Fibroblast of mammary gland (primary cell): Measurements from ENCODE around the gene NMRK2.

Source experiments
- DNase-seq: peaks from one replicate; pipeline ENCODE4 v3.0.0-alpha.2; 2010; ENCODE audit warnings: low read depth
- H3K4me3 ChIP-seq: 2 replicates; pipeline ENCODE4 v1.5.1; 2011; ENCODE audit warnings: low read depth, mild to moderate bottlenecking, low read length, moderate library complexity; ENCODE audit not compliant: control insufficient read depth
- CTCF ChIP-seq: conservative IDR thresholded peaks from 2 replicates; pipeline ENCODE4 v1.5.1; 2011; ENCODE audit warnings: low read depth, low read length, inconsistent platforms; ENCODE audit not compliant: control insufficient read depth, insufficient read depth

NMRK2 gene

DNA sequence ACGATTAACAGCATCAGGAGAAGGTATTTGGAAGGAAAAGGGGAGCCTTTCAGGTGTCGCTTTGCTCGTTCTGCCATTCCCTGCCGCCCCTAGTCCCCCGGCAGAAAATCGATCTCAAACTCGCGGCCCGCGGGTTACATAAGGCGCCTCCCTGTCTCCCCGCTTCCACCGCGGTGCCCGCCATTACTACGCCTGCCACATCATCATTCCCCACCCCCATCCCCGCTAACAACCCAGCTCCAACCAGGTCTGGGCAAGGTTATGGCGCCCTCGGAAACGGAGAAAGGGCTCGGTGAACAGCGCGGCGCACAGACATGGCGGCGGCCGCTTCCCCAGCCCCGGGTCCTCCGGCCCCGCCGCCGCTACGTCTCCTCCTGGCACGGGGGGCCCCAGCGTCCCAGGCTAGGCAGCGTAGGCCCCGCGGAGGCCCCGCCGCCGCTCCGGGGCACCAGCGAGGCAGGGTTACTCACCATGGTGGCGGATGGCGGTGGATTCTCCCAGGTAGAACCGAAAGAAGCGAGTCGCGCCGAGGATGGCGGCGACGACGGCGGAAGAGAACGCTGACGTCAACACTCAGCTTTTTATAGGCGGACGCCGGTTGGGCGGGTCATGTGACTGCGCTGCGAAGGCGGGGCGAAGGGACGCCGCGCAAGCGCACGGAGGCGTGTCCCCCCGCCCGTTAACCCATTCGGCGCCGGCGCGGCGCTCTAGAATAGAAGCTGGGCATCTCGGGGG is 52.2 kb downstream of the NMRK2 start, which contains the start of gene EEF2:
Gene EEF2 (minus strand): TSS at position 556 of the 735 bp plus-strand sequence. CDS start 83 bp downstream, at position 473.
- no peak for TF ChIP-seq CTCF
- H3K4me3 ChIP-seq = peak within 1 kb of the TSS; percentile 91
- peak; percentile 85 for DNase-seq

DNA sequence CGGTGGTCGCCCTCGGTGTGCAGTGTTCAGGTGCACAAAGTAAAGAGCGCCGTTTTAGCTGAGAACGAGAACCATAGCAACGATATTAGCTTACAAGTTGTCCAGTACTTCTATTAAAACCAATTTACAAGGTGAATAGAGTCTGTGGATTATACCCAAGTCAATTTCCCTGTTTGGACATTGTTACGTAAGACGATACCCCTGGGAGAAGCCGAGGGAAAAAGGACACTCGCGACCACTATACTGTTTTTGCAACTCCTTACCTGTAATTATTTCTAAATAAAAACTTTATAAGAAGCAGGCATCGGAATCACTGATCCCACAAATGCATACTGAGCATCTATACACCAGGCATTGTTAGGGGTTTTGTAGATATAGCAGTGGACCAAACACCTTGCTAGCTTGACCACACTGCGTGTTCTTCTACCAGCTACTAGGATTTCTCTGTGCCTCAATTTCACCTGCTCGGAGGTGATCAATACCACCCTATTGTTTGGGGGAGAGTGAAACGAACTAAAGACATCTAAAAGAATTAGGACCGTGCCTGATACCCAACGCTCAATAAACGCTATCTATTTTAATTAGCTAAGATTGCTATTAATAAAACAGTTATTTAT is 52.9 kb downstream of the NMRK2 start:
- TF ChIP-seq CTCF = no peak
- H3K4me3 ChIP-seq = peak overlapping the region; percentile 32
- DNase-seq = no peak

- DNase-seq = peak; percentile 81
- TF ChIP-seq CTCF = peak; percentile 60
- H3K4me3 ChIP-seq = peak overlapping the region; percentile 32
Measured at GRCh38 chr19:3986260-3987041, 53.6 kb downstream of the NMRK2 start.

DNA sequence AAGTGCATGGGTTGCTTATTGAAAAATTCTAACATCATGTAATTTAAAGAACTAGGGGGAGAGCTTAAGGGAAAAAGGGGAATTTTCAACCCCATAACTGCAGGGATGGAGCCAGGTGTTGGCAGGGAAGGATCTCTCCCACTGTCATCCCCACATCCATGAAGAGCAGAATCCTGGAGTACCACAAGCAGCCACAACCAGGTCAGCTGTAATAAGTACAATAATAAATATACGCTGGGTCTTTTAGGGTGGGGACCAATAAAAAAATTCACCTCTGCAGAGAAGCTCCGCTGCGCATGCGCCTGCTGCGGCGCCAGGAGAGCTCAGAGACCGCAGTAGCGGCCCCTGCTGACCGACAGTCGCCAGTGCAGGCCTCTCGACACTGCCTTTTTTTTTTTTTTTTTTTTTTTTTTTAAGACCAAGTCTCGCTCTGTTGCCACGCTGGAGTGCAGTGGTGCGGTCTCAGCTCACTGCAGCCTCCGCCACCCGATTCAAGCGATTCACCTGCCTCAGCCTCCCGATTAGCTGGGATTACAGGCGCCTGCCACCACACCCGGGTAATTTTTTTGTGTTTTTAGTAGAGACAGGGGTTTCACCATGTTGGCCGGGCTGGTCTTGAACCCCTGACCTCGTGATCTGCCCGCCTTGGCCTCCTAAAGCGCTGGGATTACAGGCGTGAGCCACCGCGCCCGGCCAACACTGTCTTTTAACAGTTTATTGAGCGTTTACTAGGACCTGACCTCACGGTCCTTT is 54.9 kb downstream of the NMRK2 start:
- DNase-seq = peak; percentile 78
- peak; percentile 82 for TF ChIP-seq CTCF
- H3K4me3 ChIP-seq = peak overlapping the region; percentile 27

- TF ChIP-seq CTCF = no peak
- no peak for DNase-seq
- no peak overlapping the region for H3K4me3 ChIP-seq
Measured at GRCh38 chr19:3990815-3991117, 57.9 kb downstream of the NMRK2 start.
